Gastroesophageal sphincter (tissue), 3 donors: ENCODE measurements around the gene LRRK2.

ENCODE experiments used
- POLR2A ChIP-seq, 2 donors: fragments of 450-650 bp; IDR thresholded peaks; one replicate each; pipeline ENCODE4 v1.6.1; 2017; ENCODE audit warnings: antibody characterized with exemption in 2 of 2, mild to moderate bottlenecking in 2 of 2, moderate library complexity in 1 of 2
- TF ChIP-seq, protein P1 (sequence below), 4 experiments: fragments of 200-600 bp in 2 of 4; fragments of 450-650 bp in 2 of 4; sonication (generic) in 1 of 4; IDR thresholded peaks; one replicate each; pipeline ENCODE4 v1.5.1; 2017 to 2019; ENCODE audit warnings: antibody characterized with exemption in 4 of 4, mild to moderate bottlenecking in 2 of 4, moderate library complexity in 2 of 4

- TF ChIP-seq, protein P1, sequence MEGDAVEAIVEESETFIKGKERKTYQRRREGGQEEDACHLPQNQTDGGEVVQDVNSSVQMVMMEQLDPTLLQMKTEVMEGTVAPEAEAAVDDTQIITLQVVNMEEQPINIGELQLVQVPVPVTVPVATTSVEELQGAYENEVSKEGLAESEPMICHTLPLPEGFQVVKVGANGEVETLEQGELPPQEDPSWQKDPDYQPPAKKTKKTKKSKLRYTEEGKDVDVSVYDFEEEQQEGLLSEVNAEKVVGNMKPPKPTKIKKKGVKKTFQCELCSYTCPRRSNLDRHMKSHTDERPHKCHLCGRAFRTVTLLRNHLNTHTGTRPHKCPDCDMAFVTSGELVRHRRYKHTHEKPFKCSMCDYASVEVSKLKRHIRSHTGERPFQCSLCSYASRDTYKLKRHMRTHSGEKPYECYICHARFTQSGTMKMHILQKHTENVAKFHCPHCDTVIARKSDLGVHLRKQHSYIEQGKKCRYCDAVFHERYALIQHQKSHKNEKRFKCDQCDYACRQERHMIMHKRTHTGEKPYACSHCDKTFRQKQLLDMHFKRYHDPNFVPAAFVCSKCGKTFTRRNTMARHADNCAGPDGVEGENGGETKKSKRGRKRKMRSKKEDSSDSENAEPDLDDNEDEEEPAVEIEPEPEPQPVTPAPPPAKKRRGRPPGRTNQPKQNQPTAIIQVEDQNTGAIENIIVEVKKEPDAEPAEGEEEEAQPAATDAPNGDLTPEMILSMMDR (IDR thresholded peaks at IDR 0.05), result no peak
- TF ChIP-seq POLR2A (IDR thresholded peaks at IDR 0.05), result no peak
These were observed 84.2 kb downstream of the LRRK2 start for GRCh38 chr12:40309001-40309400.
